LHCN-M2 (cell line): ENCODE results near the gene AFF3. TPM values are rescaled to one million over a fixed set of nuclear protein-coding genes. Genes with fewer than 3 reads are reported as not detected.
"Not testable (repeated sequence)": the region's sequence is repeated elsewhere in the genome, so short reads cannot be mapped to it uniquely, and the experiment has no call there.

Experiments
- DNase-seq: peaks from one replicate; pipeline ENCODE4 v3.0.0-alpha.2; 2012; ENCODE audit warnings: low read depth
- polyA plus RNA-seq: library from polyadenylated mRNA; unstranded; fragments of >200 nt; gene quantifications from one replicate; pipeline ENCODE4 v1.2.1, GENCODE V29; 2012; ENCODE audit warnings: missing spikeins
- total RNA-seq: library from RNA; depleted of rRNA; stranded (reverse); fragments of >200 nt; gene quantifications from 2 replicates; pipeline ENCODE4 v1.2.3, GENCODE V29; 2014; rRNA removed

Gene AFF3, protein sequence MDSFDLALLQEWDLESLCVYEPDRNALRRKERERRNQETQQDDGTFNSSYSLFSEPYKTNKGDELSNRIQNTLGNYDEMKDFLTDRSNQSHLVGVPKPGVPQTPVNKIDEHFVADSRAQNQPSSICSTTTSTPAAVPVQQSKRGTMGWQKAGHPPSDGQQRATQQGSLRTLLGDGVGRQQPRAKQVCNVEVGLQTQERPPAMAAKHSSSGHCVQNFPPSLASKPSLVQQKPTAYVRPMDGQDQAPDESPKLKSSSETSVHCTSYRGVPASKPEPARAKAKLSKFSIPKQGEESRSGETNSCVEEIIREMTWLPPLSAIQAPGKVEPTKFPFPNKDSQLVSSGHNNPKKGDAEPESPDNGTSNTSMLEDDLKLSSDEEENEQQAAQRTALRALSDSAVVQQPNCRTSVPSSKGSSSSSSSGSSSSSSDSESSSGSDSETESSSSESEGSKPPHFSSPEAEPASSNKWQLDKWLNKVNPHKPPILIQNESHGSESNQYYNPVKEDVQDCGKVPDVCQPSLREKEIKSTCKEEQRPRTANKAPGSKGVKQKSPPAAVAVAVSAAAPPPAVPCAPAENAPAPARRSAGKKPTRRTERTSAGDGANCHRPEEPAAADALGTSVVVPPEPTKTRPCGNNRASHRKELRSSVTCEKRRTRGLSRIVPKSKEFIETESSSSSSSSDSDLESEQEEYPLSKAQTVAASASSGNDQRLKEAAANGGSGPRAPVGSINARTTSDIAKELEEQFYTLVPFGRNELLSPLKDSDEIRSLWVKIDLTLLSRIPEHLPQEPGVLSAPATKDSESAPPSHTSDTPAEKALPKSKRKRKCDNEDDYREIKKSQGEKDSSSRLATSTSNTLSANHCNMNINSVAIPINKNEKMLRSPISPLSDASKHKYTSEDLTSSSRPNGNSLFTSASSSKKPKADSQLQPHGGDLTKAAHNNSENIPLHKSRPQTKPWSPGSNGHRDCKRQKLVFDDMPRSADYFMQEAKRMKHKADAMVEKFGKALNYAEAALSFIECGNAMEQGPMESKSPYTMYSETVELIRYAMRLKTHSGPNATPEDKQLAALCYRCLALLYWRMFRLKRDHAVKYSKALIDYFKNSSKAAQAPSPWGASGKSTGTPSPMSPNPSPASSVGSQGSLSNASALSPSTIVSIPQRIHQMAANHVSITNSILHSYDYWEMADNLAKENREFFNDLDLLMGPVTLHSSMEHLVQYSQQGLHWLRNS (N-terminal part only)
- under 0.01 TPM in 1 of 2 replicates, not detected in the other for total RNA-seq
- 0.04 TPM for polyA plus RNA-seq

DNA sequence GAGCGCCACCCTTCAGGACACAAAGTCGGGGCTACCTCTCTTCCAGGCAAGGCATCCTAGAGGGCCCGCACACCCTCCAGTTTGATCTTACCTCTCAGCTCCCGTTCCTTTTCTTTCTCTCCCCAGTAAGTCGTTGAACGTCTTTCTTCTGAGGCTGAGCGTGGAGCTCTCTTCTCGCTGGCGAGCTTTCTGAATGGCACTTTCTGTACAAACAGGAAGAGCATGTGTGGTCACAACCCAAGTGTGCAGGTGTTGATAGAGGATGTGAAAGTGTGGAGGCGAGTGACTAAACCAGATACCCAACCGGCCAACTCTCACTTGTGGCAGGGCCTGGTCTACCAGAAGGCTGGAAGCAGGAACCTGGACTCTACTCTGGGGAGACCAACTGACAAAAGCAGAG, at the start of gene AFF3:
Gene AFF3, minus strand, starts transcription at position 198 of the 400 bp plus-strand sequence. CDS start 38,136 bp downstream, outside the sequence.
- no peak for DNase-seq

DNA sequence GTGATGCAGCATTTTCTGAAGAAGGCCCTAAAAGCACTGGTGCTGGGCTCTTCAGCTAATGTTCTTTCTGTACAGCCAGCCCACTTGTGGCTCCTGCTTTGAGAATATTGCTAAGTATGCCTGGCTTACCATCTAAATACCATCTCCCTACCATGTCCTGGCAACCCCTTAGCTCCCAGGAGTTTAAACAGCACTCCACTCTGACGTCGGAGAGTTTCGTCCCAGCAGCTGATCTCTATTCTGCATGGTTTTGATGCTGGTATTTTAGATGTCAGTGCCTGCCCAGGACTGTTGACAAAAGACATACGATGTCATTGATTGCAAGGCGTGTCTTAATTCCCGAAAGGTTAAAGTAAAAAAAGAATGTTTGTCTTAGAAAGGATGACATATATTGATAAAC, 47.0 kb upstream of the AFF3 start:
- DNase-seq, result no peak

DNA sequence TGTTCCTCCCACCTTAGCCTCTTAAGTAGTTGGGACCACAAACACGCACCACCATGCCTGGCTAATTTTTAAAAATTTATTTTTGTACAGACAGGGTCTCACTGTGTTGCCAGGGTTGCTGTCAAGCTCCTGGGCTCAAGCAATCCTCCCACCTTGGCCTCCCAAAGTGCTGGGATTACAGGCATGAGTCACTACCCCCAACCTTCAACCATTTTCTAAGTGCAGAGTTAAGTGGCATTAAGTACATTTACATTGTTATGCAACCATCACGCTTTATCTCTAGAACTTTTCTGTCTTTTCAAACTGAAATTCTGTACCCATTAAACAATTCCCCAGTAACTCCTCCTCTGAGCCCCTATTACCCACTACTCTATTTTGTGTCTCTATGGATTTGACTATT, 45.9 kb upstream of the AFF3 start:
- DNase-seq, result no peak

DNA sequence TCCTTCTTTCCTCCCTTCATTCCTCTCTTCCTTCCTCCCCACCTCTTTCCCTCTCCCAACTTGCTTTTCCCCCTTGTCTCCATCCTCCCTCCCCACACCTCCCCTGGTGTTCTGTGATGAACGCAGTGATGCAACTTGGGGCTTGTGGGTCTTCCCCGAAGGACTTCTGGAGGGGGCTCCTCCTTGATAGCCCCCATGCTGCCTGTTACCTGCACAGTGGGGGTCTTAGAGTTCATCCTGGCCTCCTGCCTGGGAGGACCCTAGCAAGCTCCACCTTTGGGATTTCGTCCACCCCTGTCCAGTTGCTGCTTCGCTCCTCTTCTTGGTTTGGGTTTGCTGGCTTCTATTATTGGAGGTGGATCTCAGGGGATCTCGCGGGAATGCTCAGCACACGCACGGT, 43.7 kb upstream of the AFF3 start:
- no peak for DNase-seq

DNA sequence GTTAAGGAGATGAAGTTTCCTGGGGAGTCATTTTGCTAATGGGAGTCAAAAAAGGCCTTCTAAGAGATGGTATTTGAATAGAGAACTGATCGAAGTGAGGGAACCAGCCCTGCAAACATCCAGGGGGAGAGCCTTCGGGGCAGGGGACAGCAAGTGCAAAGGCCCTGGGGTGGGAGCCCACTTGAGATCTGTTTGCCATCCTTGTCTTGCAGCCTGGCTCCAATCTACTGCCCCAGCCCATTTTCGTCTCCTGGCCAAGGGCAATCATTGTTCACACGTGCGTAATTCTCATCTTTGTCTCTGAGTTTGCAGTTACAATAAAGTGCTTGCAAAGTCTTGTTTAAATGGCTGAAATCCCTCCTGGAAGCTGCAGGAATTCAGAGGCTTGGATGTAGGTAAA, 43.1 kb upstream of the AFF3 start:
- DNase-seq, result no peak

DNA sequence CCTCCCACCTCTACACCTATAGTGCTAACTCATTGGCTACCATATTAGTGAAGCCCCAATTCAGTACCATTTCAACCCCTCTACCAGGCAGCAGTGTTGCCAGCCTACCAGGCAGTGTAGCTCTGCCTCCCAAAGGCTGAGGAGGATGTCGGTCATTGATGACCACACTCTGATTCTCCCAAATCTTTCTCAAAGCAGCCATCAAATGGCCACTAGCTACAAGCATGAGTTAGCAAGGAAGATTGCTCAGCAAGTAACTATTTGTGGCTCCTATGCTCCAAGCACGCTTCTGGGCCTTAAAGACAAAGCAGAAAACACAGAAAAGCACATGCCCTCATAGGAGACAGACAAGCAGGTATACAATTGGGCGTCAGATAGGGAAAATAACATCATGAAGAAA, 42.7 kb upstream of the AFF3 start:
- DNase-seq, result no peak

DNA sequence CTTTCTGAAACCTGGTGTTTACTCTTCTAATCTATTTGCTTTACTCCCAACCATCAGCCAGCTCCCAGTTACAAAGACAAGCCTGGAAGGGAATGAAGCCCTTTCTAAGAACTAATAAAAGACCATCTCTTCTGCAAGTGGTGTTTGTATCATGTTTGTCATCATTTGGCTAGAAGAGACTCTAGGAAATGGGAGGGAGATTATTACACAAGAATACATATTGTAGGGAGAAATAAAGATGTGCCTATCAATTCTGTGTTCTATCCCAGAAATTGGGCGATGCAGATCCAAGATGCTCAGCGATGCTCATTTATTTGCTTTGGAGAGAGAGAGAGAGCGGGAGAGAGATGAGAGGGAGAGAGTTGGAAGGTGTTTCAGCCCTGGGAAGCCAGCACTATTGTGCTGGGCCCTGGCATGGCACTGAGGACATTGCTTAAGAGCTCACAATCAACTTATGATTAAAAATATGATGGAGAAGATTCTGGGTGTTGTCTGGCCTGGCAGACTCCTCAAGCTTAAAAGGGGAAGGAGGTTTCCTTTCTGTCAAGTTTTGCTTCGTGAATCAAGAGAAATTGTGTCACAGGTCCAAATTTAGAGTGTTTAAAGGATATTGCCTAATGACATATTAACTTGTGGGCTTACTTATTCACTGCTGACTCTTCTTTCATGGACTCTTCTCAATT, 41.8 kb upstream of the AFF3 start:
- no peak for DNase-seq

DNA sequence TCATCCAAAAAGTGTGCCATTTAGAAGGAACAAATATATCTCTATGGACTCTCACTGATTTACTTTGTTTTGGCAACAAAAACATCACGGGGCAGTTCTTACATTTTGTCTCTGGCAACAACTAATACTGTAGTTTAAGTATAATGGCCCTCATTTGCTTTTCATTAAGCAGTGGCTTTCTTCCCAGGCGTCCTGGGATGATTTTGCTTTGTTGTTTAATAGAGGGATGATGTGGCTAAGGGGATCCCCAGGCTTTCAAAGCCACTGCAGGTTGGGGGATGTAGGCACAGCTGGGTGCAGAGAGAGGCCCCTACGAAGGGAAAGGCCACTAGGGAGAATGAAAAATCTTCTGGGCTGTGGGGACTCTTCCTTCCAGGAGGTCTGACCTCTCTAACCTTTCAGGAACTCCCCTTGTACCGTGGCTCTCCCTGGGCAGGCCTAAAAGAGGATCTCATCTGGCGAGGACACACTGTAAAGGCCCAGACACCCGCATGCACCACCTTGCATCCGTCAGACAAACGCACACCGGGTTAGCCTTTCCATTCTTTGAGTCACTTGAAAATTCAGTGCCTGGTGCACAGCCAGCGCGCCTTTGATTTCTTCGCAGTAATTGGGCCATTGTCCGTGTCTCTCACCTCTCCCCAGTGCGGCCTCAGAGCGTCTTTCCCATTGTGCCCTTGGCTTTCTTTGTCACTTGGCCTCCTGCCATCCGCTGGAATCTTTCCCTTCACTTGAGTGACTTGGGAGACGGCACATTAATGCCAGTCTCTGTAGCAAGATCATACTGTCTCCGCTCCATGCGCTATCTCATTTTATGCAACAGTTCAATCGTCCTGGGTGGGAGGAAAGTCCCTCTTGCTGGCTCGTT, 40.3 kb upstream of the AFF3 start:
- no peak for DNase-seq

DNA sequence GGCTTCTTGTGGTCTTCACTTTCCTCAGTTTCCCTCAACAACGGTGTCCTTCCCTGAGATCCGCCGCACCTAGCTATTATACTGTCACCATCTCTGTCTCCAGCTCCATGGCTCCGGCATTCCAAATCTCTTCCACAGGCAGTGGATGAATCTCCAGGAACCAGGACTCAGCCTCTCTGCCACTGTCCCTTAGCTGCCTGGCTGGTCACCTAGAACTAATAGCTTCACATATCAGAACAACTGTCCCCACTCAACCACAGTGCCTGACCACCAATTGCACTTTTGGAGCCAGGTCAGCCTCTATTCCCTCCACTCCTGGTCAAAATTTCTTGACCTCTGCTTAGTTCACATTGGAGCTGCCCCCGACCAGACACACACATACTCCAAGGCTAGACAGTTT, 38.1 kb upstream of the AFF3 start:
- no peak for DNase-seq

DNA sequence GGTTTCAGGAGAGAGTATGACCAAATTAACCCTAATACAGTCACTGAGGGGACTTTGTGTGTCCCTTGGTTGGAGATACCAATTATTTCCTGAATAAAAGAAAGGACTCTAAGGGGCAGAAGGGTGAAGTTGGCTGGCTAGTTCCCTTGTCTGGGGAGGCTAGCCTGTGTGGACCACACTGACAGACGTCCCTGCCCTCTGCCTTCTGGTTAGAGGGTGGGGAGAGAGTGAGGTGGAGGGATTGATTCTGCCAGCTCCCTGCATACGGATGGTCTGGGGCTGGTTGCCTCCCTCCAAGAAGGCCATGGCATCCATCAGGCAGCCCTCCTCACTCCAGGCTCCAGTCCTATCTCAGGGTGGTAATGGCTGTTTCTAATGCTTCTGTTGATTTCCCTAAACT, 37.4 kb upstream of the AFF3 start:
- no peak for DNase-seq

DNA sequence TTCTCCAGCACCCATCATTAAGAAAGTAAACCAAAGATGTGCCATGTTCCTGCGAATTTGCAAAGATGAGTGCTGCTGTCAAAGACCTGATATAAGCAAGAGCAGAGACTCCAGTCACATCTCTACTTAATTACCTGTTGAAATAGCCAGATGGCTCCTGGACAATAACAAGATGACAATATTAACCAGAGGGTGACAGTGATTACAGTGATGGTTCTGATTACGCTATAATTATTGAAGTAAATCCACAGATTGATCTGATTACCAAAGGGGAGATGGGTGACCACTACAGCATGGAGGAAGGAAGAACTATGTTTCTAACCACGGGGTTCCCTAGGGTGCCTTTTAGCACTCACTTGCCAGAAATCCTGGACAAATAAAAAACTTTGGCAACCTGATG, 36.5 kb upstream of the AFF3 start:
- DNase-seq, result no peak

DNA sequence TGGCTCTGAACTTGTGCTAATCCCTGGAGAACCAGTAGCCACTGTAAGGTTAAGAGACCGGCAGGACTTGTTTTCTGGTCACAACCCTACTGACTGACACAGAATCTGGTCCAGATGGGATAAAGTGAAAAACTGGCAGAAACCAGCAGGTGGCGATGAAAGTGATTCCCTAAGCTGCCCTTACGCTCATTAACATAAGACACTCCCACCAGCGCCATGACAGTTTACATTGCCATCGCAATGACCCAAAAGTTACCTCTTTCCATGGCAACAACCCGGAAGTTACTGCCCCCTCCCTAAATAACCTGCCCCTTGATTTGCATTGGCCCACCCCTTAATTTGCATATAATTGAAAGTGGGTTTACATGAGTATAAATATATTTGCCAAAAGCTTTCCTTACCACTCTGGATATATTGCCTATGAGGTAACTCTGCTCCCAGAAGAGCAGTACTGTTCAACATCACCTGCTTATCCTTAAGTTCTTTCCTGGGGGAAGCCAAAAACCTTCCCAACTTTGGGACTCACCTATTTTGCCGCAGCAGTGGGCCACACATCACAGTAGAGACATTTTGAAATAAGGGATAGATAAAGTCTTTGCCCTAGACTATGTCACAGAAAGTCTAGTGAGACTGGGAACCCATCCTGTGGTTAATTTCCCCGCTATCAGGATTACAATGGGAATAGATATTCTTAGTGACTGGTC, 35.8 kb upstream of the AFF3 start:
- DNase-seq, result peak; percentile 8

DNA sequence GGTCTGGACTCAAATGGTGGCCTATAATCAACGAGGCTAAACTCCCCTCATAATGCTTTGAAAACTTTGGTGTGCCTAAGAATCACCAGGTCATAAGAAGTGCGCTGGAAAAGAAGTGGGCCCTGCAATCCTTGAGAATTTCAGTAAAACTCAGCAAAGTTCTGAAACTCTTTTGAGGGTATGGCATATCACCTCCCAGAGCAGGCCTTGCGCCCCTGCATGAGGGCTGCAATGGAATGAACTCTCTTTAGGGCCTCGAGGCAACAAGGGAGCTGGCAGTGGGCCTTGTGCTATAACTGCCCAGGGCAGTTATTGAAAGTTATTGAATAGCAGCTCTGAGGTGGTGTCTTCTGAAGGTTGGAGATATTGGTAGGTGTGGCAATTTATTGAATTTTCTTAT, 34.5 kb upstream of the AFF3 start:
- DNase-seq, result no peak

DNA sequence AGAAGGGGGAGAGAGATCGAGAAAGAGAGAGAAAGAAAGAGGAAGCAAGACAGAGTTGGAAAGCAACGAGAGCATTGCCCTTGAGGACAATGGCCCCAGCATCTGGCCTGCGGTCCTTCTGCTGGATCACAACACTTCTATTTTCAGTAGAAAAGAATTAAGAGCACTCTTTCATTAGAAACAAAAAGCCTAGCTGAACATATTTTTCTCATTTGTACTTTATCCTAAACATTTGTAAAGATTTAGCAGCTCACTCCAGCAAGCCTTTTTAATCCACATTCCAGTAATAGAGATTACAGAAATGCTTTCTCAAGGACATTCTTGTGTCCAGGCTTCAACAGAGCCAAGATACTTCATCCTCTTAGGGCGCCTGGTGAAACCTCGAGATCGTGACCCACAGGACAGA, 31.6 kb upstream of the AFF3 start:
- DNase-seq, result no peak

DNA sequence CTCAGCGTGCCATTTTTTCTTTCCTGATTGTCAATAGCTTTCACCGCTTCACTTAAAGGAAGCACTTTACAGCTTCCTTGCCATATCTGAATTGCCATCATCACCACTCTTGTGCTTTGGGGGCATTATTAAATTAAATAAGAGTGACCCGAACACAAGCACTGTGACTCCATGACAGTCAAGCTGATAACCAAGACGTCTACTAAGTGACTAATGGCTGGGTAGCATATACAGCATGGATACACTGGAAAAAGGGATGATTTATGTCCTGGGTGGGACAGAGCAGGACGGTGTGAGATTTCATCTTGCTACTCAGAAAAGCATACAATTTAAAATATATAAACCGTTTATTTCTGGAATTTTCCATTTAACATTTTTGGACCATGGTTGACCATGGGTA, 24.3 kb upstream of the AFF3 start:
- DNase-seq, result no peak

DNA sequence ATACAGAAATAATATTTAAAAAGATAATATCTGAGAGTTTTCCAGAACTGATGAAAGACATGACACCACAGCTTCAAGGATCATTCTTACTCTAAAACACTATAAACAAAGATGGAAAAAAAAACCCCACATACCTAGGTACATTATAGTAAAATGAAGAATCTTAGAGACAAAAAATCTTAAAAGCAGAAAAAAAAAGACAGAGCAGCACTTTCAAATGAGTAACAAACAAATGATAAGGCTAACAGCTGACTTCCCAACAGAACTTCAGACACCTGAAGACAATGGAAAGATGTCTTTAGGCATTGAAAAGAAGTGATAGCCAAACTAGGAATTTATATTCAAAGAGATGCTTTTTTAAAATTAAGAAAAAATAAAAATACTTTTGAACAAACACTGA, 21.2 kb upstream of the AFF3 start:
- no peak for DNase-seq

DNA sequence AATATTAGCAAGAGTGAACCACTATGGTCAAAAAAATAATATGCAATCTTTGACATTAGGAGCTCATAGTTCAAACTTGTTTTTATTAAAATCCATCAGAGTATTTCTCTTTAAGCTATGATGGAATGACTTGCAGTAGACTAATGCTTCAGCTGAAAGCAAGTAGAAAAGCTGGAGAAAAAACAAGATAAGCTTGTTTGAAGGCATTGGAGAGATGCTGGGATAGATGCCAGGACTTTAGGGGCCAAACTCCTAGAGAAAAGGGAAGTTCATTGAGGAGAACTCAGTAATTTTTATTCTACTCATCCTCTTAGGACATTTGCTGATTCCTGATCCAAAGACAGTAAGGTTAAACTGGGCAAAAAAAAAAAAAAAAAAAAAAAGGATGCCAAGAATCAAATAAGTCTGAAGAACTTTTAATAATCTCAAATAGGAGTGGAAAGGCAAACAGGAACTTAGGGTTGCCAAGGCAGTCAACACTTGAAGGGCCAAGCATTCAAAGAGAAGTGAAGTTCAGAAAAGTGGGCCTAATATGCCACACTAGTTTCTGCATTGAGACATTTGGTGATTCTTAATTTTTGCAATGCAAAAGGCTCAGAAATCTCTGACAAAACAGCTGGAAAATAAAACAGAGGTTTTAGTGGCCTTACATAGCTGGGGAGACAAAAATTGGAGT, 19.7 kb upstream of the AFF3 start:
- DNase-seq, result no peak

DNA sequence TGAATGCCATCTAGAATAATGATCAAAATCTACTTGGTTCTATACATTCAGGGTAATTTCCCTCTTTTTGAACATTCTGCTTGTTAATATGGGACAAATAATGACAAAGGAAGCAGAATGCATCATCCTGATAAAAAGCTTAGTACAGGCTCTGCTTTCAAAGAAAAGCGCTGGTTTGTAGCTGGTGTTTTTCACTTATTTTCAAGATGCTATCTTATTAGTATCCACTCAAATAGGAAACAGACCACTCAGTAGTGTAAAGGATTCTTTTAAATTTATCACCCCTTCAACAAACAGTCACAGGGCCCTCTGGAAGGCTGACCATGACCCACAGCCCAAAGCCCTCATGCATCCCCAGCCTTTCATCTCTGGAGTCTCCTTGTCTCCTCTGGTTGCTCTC, 18.0 kb upstream of the AFF3 start:
- no peak for DNase-seq

DNA sequence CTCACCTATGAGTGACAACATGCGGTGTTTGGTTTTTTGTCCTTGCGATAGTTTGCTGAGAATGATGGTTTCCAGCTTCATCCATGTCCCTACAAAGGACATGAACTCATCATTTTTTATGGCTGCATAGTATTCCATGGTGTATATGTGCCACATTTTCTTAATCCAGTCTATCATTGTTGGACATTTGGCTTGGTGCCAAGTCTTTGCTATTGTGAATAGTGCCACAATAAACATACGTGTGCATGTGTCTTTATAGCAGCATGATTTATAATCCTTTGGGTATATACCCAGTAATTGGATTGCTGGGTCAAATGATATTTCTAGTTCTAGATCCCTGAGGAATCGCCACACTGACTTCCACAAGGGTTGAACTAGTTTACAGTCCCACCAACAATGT, 9.4 kb upstream of the AFF3 start:
- DNase-seq, result not testable (repeated sequence)
